B cell (primary cell): ENCODE data around the gene DNAI2.

Source experiments
- CTCF ChIP-seq: fragments of 200-600 bp; IDR thresholded peaks from one replicate; pipeline ENCODE4 v1.8.0; 2022; ENCODE audit warnings: antibody characterized with exemption, mild to moderate bottlenecking
- EZH2 ChIP-seq: IDR thresholded peaks from 2 replicates; pipeline ENCODE4 v1.6.1; 2012; ENCODE audit warnings: borderline replicate concordance, low read depth, mild to moderate bottlenecking, moderate library complexity, low read length; ENCODE audit not compliant: insufficient read depth, poor library complexity, severe bottlenecking

GRCh38 chr17:74329378-74329777, 55.3 kb downstream of the DNAI2 start:
- TF ChIP-seq CTCF = no peak
- no peak for TF ChIP-seq EZH2
